Activated CD4-positive, CD25-positive, alpha-beta regulatory T cell (primary cell): ENCODE data around the gene HPSE2.

Experiments used
- DNase-seq, 4 experiments: peaks; one replicate each; lab custom pipeline; 2025; lab: John Stamatoyannopoulos, UW

Gene HPSE2

GRCh38 chr10:98414578-98414931 lies 821.1 kb downstream of the HPSE2 start:
- no peak for DNase-seq

GRCh38 chr10:98411768-98412167 lies 823.9 kb downstream of the HPSE2 start:
- no peak for DNase-seq

- DNase-seq, result no peak
Measured at GRCh38 chr10:98411166-98411565, 824.5 kb downstream of the HPSE2 start.

GRCh38 chr10:98410759-98411158 lies 824.9 kb downstream of the HPSE2 start:
- no peak for DNase-seq

- DNase-seq, result no peak
Measured at GRCh38 chr10:98410135-98410743, 825.4 kb downstream of the HPSE2 start.

GRCh38 chr10:98408799-98409198 lies 826.9 kb downstream of the HPSE2 start:
- DNase-seq, result no peak

GRCh38 chr10:98407744-98408241 lies 827.9 kb downstream of the HPSE2 start:
- no peak for DNase-seq
